ENCODE results near the gene UNC13B. TPM values are rescaled to one million over a fixed set of nuclear protein-coding genes. Genes with fewer than 3 reads are reported as not detected.

The UNC13B gene
- total RNA-seq, 2 experiments from 2014 or later = 0.12 to 0.25 TPM

- Mint-ChIP-seq H3K36me3 (ENCODE audit: low read depth) (no peaks in the 10 kb centered on the region), H3K27me3 (peaks cover 6% of the 10 kb centered on the region), H3K27ac (no peak overlapping the region), H3K4me3 (no peak overlapping the region), H3K9me3 (no peaks in the 10 kb centered on the region), H3K4me1 (no peaks in the 10 kb centered on the region)
- ChIA-PET CTCF (interaction anchor here (0.7 to 1.3 kb wide), 4 partner anchors 10 to 102 kb away, joined by 3 to 4 read pairs (median 4); no protein-coding TSS in a partner anchor), POLR2A (no interaction called here)
- no peak for DNase-seq
These were observed 179.8 kb downstream of the UNC13B start for GRCh38 chr9:35341585-35341984.

GRCh38 chr9:35342221-35342958 is 180.6 kb downstream of the UNC13B start:
- no peak overlapping the region for H3K4me3 Mint-ChIP-seq
- H3K36me3 Mint-ChIP-seq (ENCODE audit: low read depth) = no peaks in the 10 kb centered on the region
- ChIA-PET POLR2A (no interaction called here), CTCF (interaction anchor here (0.7 to 1.3 kb wide), 2 partner anchors 9 to 101 kb away, joined by 4 read pairs; no protein-coding TSS in a partner anchor)
- H3K9me3 Mint-ChIP-seq = no peaks in the 10 kb centered on the region
- DNase-seq = no peak
- peaks cover 6% of the 10 kb centered on the region for H3K27me3 Mint-ChIP-seq
- no peaks in the 10 kb centered on the region for H3K4me1 Mint-ChIP-seq
- H3K27ac Mint-ChIP-seq = no peak overlapping the region

GRCh38 chr9:35348109-35348508 is 186.3 kb downstream of the UNC13B start:
- Mint-ChIP-seq H3K27me3 (no peaks in the 10 kb centered on the region), H3K36me3 (ENCODE audit: low read depth) (no peaks in the 10 kb centered on the region), H3K4me3 (no peak overlapping the region), H3K27ac (no peak overlapping the region), H3K9me3 (no peaks in the 10 kb centered on the region), H3K4me1 (no peaks in the 10 kb centered on the region)
- ChIA-PET POLR2A (no interaction called here), CTCF (interaction anchor here (0.7 kb wide), 1 partner anchor 54 kb away, joined by 5 read pairs; no protein-coding TSS in a partner anchor)
- no peak for DNase-seq

GRCh38 chr9:35349287-35349990 is 187.6 kb downstream of the UNC13B start:
- peaks cover 1% of the 10 kb centered on the region for H3K27me3 Mint-ChIP-seq
- DNase-seq = no peak
- H3K4me1 Mint-ChIP-seq = no peaks in the 10 kb centered on the region
- H3K4me3 Mint-ChIP-seq = no peak overlapping the region
- H3K27ac Mint-ChIP-seq = no peak overlapping the region
- ChIA-PET CTCF (no interaction called here), POLR2A (no interaction called here)
- H3K9me3 Mint-ChIP-seq = no peaks in the 10 kb centered on the region
- no peaks in the 10 kb centered on the region for H3K36me3 Mint-ChIP-seq (ENCODE audit: low read depth)

GRCh38 chr9:35350212-35350611 is 188.4 kb downstream of the UNC13B start:
- POLR2A ChIA-PET = no interaction called here
- Mint-ChIP-seq H3K4me1 (no peaks in the 10 kb centered on the region), H3K9me3 (no peaks in the 10 kb centered on the region), H3K27me3 (peaks cover 1% of the 10 kb centered on the region), H3K27ac (no peak overlapping the region), H3K4me3 (no peak overlapping the region), H3K36me3 (ENCODE audit: low read depth) (no peaks in the 10 kb centered on the region)
- CTCF ChIA-PET = interaction anchor here (0.9 kb wide), 1 partner anchor 13 kb away, joined by 4 read pairs; no protein-coding TSS in a partner anchor
- no peak for DNase-seq

GRCh38 chr9:35350827-35351549 is 189.2 kb downstream of the UNC13B start:
- Mint-ChIP-seq H3K27ac (no peak overlapping the region), H3K36me3 (ENCODE audit: low read depth) (no peaks in the 10 kb centered on the region), H3K27me3 (peaks cover 1% of the 10 kb centered on the region), H3K9me3 (no peaks in the 10 kb centered on the region), H3K4me1 (no peaks in the 10 kb centered on the region), H3K4me3 (no peak overlapping the region)
- POLR2A ChIA-PET = no interaction called here
- DNase-seq = no peak
- CTCF ChIA-PET = interaction anchor here (0.9 to 1.2 kb wide), 3 partner anchors 9 to 15 kb away, joined by 4 read pairs; no protein-coding TSS in a partner anchor

- POLR2A ChIA-PET = no interaction called here
- H3K4me3 Mint-ChIP-seq = no peak overlapping the region
- no peaks in the 10 kb centered on the region for H3K9me3 Mint-ChIP-seq
- H3K4me1 Mint-ChIP-seq = no peaks in the 10 kb centered on the region
- H3K36me3 Mint-ChIP-seq (ENCODE audit: low read depth) = no peaks in the 10 kb centered on the region
- no peak for DNase-seq
- CTCF ChIA-PET = interaction anchor here (0.6 to 1.3 kb wide), 2 partner anchors 17 to 1550 kb away, joined by 3 to 4 read pairs; no protein-coding TSS in a partner anchor
- H3K27me3 Mint-ChIP-seq = peaks cover 6% of the 10 kb centered on the region
- H3K27ac Mint-ChIP-seq = no peak overlapping the region
These were observed 192.0 kb downstream of the UNC13B start for GRCh38 chr9:35353731-35354365.

GRCh38 chr9:35355939-35356338 is 194.1 kb downstream of the UNC13B start:
- H3K27ac Mint-ChIP-seq = no peak overlapping the region
- CTCF ChIA-PET = no interaction called here
- POLR2A ChIA-PET = no interaction called here
- H3K4me1 Mint-ChIP-seq = no peaks in the 10 kb centered on the region
- no peak overlapping the region for H3K4me3 Mint-ChIP-seq
- DNase-seq = no peak
- no peaks in the 10 kb centered on the region for H3K9me3 Mint-ChIP-seq
- H3K36me3 Mint-ChIP-seq (ENCODE audit: low read depth) = no peaks in the 10 kb centered on the region
- peaks cover 9% of the 10 kb centered on the region for H3K27me3 Mint-ChIP-seq

GRCh38 chr9:35357116-35357515 is 195.3 kb downstream of the UNC13B start:
- Mint-ChIP-seq H3K4me3 (no peak overlapping the region), H3K27ac (no peak overlapping the region), H3K4me1 (no peaks in the 10 kb centered on the region), H3K27me3 (peaks cover 9% of the 10 kb centered on the region), H3K9me3 (no peaks in the 10 kb centered on the region), H3K36me3 (ENCODE audit: low read depth) (no peaks in the 10 kb centered on the region)
- no peak for DNase-seq
- CTCF ChIA-PET = no interaction called here
- POLR2A ChIA-PET = no interaction called here

GRCh38 chr9:35357826-35358225 is 196.0 kb downstream of the UNC13B start:
- Mint-ChIP-seq H3K4me3 (no peak overlapping the region), H3K36me3 (ENCODE audit: low read depth) (no peaks in the 10 kb centered on the region), H3K4me1 (no peaks in the 10 kb centered on the region), H3K27ac (no peak overlapping the region), H3K27me3 (peaks cover 9% of the 10 kb centered on the region), H3K9me3 (no peaks in the 10 kb centered on the region)
- DNase-seq = no peak
- ChIA-PET CTCF (no interaction called here), POLR2A (no interaction called here)

- no peak overlapping the region for H3K4me3 Mint-ChIP-seq
- H3K9me3 Mint-ChIP-seq = no peaks in the 10 kb centered on the region
- DNase-seq = no peak
- H3K27ac Mint-ChIP-seq = no peak overlapping the region
- H3K27me3 Mint-ChIP-seq = no peaks in the 10 kb centered on the region
- no peaks in the 10 kb centered on the region for H3K36me3 Mint-ChIP-seq (ENCODE audit: low read depth)
- H3K4me1 Mint-ChIP-seq = no peaks in the 10 kb centered on the region
- CTCF ChIA-PET = no interaction called here
- POLR2A ChIA-PET = no interaction called here
These were observed 203.2 kb downstream of the UNC13B start for GRCh38 chr9:35364817-35365585.

- H3K27ac Mint-ChIP-seq = no peak overlapping the region
- POLR2A ChIA-PET = no interaction called here
- CTCF ChIA-PET = interaction anchor here (1.2 to 1.4 kb wide), 2 partner anchors 15 to 32 kb away, joined by 3 to 4 read pairs; no protein-coding TSS in a partner anchor
These were observed 204.8 kb downstream of the UNC13B start for GRCh38 chr9:35366627-35367026.

More at GRCh38 chr9:35366627-35367026, 204.8 kb downstream of the UNC13B start:
- Mint-ChIP-seq H3K4me3 (no peak overlapping the region), H3K27me3 (no peaks in the 10 kb centered on the region), H3K9me3 (no peaks in the 10 kb centered on the region), H3K36me3 (ENCODE audit: low read depth) (no peaks in the 10 kb centered on the region), H3K4me1 (no peaks in the 10 kb centered on the region)
- DNase-seq = no peak

All from activated CD4-positive, alpha-beta T cell treated with anti-CD3 and anti-CD28 coated beads, Interleukin-2, amount 10 ng/mL, durations not matched to agents 7 days and 5 days (primary cell).